B cell (primary cell): ENCODE data around the gene TNPO2. TPM values are rescaled to one million over a fixed set of nuclear protein-coding genes. Genes with fewer than 3 reads are reported as not detected.
A peak's percentile ranks its signal among the peaks of the same experiment; 100 is the strongest.

Experiments used
- ATAC-seq: fragments of 200-7000 bp; cut with Tn5 transposase; one replicate; pipeline ENCODE4 v1.10.0; 2021; ENCODE audit warnings: low read depth, mild to moderate bottlenecking, moderate number of reproducible peaks, moderate library complexity
- CTCF ChIA-PET: fragments of 350-600 bp; sonication (Branson Sonifier 250); formaldehyde crosslinking; loops from one replicate; lab custom pipeline; 2021; ENCODE audit warnings: antibody characterized with exemption, inconsistent platforms; lab: Charles Lee
- POLR2A ChIA-PET: fragments of 350-600 bp; sonication (Branson Sonifier 250); formaldehyde crosslinking; loops from one replicate; lab custom pipeline; 2021; ENCODE audit warnings: antibody characterized with exemption; lab: Charles Lee
- DNase-seq: peaks from one replicate; pipeline ENCODE4 v3.0.0; 2013
- H2AFZ ChIP-seq: 2 replicates; pipeline ENCODE4 v1.6.1; 2012; ENCODE audit warnings: mild to moderate bottlenecking, low read depth, low read length; ENCODE audit not compliant: insufficient read depth, poor library complexity, severe bottlenecking
- H3K27ac ChIP-seq, 2 donors: 1 replicate in 1 of 2; 2 replicates in 1 of 2; pipeline ENCODE4 v1.5.1; 2012 to 2013; ENCODE audit warnings: low read length in 2 of 2, mild to moderate bottlenecking in 2 of 2, moderate library complexity in 1 of 2
- H3K27me3 ChIP-seq, 4 experiments: fragments of 200-600 bp in 1 of 4; sonication (generic) in 1 of 4; replicated peaks in 1 of 4; 1 replicate in 2 of 4; 2 replicates in 2 of 4; pipeline versions ENCODE4 v1.6.1 to v1.7.0; 2013 to 2016; ENCODE audit warnings: low read length in 3 of 4, mild to moderate bottlenecking in 2 of 4, mixed read lengths in 1 of 4, moderate library complexity in 1 of 4; ENCODE audit not compliant: insufficient read depth in 4 of 4, control insufficient read depth in 3 of 4; ENCODE audit errors: control extremely low read depth in 1 of 4
- H3K36me3 ChIP-seq, 2 experiments: replicated peaks in 1 of 2; 1 replicate in 1 of 2; 2 replicates in 1 of 2; pipeline versions ENCODE4 v1.6.1 to v1.7.1; 2013; ENCODE audit warnings: low read length in 1 of 2; ENCODE audit not compliant: insufficient read depth in 2 of 2, control insufficient read depth in 1 of 2; ENCODE audit errors: control extremely low read depth in 1 of 2, extremely low read depth in 1 of 2
- H3K4me1 ChIP-seq, 2 donors: fragments of 200-600 bp in 1 of 2; sonication (generic) in 1 of 2; 1 replicate in 1 of 2; 2 replicates in 1 of 2; pipeline versions ENCODE4 v1.5.1 to v1.6.1; 2013 to 2017; ENCODE audit warnings: low read length in 2 of 2; ENCODE audit not compliant: control insufficient read depth in 2 of 2, insufficient read depth in 2 of 2
- H3K4me2 ChIP-seq: replicated peaks from 2 replicates; pipeline ENCODE3; 2012; ENCODE audit warnings: mild to moderate bottlenecking, low read depth, low read length; ENCODE audit not compliant: poor library complexity, severe bottlenecking
- H3K4me3 ChIP-seq, 5 experiments: fragments of 200-600 bp in 1 of 5; sonication (generic) in 1 of 5; 1 replicate in 3 of 5; 2 replicates in 2 of 5; pipeline versions ENCODE4 v1.5.1 to v1.7.0; 2011 to 2016; ENCODE audit warnings: low read length in 4 of 5, mild to moderate bottlenecking in 4 of 5, low read depth in 2 of 5, control low read depth in 1 of 5, moderate library complexity in 1 of 5; ENCODE audit not compliant: insufficient read depth in 1 of 5; ENCODE audit errors: control extremely low read depth in 1 of 5, extremely low read depth in 1 of 5
- H3K79me2 ChIP-seq: fragments of 200-600 bp; sonication (generic); one replicate; pipeline ENCODE4 v1.6.0; 2016; ENCODE audit warnings: low read length; ENCODE audit not compliant: control insufficient read depth, insufficient read depth
- H3K9ac ChIP-seq: fragments of 200-600 bp; sonication (generic); 2 replicates; pipeline ENCODE4 v1.6.1; 2017; ENCODE audit warnings: mild to moderate bottlenecking, low read length, moderate library complexity
- H3K9me3 ChIP-seq, 3 donors: one replicate each; pipeline versions ENCODE4 v1.6.1 to v1.7.1; 2013; ENCODE audit warnings: low read length in 2 of 3; ENCODE audit not compliant: control insufficient read depth in 2 of 3, insufficient read depth in 1 of 3; ENCODE audit errors: control extremely low read depth in 1 of 3
- H4K20me1 ChIP-seq: 2 replicates; pipeline ENCODE4 v1.6.0; 2012; ENCODE audit warnings: mild to moderate bottlenecking, low read length; ENCODE audit not compliant: insufficient read depth, control insufficient read depth, poor library complexity, severe bottlenecking
- H3K27ac Mint-ChIP-seq: one replicate; pipeline ENCODE4 v1.8.0; 2021; ENCODE audit warnings: mixed read lengths
- H3K27me3 Mint-ChIP-seq: one replicate; pipeline ENCODE4 v1.8.0; 2021; ENCODE audit warnings: mixed read lengths
- H3K4me1 Mint-ChIP-seq: one replicate; pipeline ENCODE4 v1.8.0; 2021; ENCODE audit warnings: mixed read lengths
- H3K4me3 Mint-ChIP-seq: one replicate; pipeline ENCODE4 v1.8.0; 2021; ENCODE audit warnings: mixed read lengths
- H3K9me3 Mint-ChIP-seq: one replicate; pipeline ENCODE4 v1.8.0; 2022; ENCODE audit warnings: mixed read lengths; ENCODE audit not compliant: insufficient read depth
- EZH2 ChIP-seq: IDR thresholded peaks from 2 replicates; pipeline ENCODE4 v1.6.1; 2012; ENCODE audit warnings: borderline replicate concordance, low read depth, mild to moderate bottlenecking, moderate library complexity, low read length; ENCODE audit not compliant: insufficient read depth, poor library complexity, severe bottlenecking
- WGBS: methylation state at CpG from one replicate; pipeline ENCODE4 v1.1.5; 2013; ENCODE audit warnings: missing lambda C conversion rate; ENCODE audit not compliant: insufficient coverage; 5-methylcytosine and 5-hydroxymethylcytosine counted together
- intact Hi-C: fragments of 100-400 bp; cut with micrococcal nuclease; formaldehyde crosslinking; loops from one replicate; pipeline ENCODE4 v1.10.0; 2022
- polyA plus RNA-seq: library from polyadenylated mRNA; depleted of rRNA; stranded (reverse); fragments of >200 nt; gene quantifications from 2 replicates; pipeline ENCODE4 v1.2.3, GENCODE V29; 2012
- total RNA-seq, 2 donors: library from RNA; stranded (reverse); fragments of 120-200 nt in 1 of 2; gene quantifications; 1 replicate in 1 of 2; 2 replicates in 1 of 2; pipeline versions ENCODE4 v1.2.3 to v1.2.4, GENCODE V29; 2013 to 2022
- TF ChIP-seq, protein P1 (sequence below): fragments of 200-600 bp; IDR thresholded peaks from one replicate; pipeline ENCODE4 v1.8.0; 2022; ENCODE audit warnings: antibody characterized with exemption, mild to moderate bottlenecking

Gene TNPO2
- total and polyA plus RNA-seq, 2 donors (not counting 1 experiment from before 2014, with no cell fraction given), result 73.7 to 85.6 TPM

DNA sequence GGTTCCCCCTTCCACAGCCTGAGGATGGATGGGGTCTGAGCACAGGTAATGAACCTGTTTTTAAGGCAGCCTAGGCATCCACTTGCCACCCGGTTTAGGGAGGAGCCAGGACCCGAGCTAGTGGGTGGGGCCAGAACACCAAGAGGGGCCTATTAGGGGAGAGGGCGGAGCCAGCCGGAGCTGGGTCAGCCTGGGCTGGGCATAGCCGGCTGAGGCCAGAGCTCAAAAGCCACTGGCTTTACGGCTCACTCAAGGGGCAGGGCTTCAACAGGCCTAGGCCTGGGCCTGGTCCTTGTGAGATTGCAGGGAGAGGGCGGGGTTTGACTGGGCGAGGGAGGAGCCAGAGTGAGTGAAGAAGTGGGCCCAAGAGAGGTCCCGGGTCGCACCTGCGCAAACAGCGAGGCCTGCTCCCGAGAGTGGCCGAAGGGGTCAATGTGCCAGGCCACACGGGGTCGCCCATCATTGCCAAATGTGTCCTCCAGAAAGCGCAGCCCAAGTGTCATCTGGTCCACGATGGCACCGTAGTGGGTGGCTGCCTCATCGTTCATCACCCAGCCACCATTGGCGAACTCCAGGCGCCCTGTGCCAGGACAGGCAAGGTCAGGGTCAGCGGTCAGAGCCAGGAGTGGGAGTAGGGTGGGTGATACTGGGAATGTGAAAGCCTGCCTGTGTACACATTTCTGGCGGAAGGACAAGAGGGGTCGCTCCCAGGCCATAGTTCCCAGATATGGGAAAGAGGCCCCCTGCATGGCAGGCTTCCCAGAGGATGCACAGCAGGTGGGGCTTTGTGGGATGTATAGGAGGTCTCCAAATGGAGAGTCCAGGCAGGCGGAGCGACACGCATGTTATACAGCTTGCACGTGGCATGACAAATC, 59.1 kb downstream of the TNPO2 start:
- H3K4me1 Mint-ChIP-seq, result peaks cover 60% of the 10 kb centered on the region
- no peak for DNase-seq
- ChIA-PET CTCF (interaction anchor here (0.7 to 3.2 kb wide), 5 partner anchors 9 to 101 kb away, joined by 3 to 14 read pairs (median 3); partner anchors contain the start of gene DHPS), POLR2A (interaction anchor here (0.5 to 3.7 kb wide), 7 partner anchors 16 to 1959 kb away, joined by 3 to 16 read pairs (median 6); partner anchors contain the start of genes ZNF490, ZNF564, ZNF791 and ZNF799)
- H3K4me3 Mint-ChIP-seq, result peak overlapping the region; percentile 98
- peaks cover 4 to 54% of the 10 kb centered on the region in 2 experiments for H3K36me3 ChIP-seq
- H3K4me1 ChIP-seq, result peaks cover 29 to 48% of the 10 kb centered on the region in 2 donors
- no peak for TF ChIP-seq EZH2
- TF ChIP-seq, protein P1, sequence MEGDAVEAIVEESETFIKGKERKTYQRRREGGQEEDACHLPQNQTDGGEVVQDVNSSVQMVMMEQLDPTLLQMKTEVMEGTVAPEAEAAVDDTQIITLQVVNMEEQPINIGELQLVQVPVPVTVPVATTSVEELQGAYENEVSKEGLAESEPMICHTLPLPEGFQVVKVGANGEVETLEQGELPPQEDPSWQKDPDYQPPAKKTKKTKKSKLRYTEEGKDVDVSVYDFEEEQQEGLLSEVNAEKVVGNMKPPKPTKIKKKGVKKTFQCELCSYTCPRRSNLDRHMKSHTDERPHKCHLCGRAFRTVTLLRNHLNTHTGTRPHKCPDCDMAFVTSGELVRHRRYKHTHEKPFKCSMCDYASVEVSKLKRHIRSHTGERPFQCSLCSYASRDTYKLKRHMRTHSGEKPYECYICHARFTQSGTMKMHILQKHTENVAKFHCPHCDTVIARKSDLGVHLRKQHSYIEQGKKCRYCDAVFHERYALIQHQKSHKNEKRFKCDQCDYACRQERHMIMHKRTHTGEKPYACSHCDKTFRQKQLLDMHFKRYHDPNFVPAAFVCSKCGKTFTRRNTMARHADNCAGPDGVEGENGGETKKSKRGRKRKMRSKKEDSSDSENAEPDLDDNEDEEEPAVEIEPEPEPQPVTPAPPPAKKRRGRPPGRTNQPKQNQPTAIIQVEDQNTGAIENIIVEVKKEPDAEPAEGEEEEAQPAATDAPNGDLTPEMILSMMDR, result no peak
- peaks cover 37% of the 10 kb centered on the region for H4K20me1 ChIP-seq
- ATAC-seq, result no peak
- peak overlapping the region; percentile 97 for H3K27ac Mint-ChIP-seq
- H3K79me2 ChIP-seq, result peaks cover 91% of the 10 kb centered on the region
- no peak overlapping the region for H2AFZ ChIP-seq
- H3K27ac ChIP-seq, result peak overlapping the region; percentile 95 to 99
- H3K9ac ChIP-seq, result no peak overlapping the region
- H3K27me3 Mint-ChIP-seq, result no peaks in the 10 kb centered on the region
- H3K9me3 Mint-ChIP-seq, result no peaks in the 10 kb centered on the region
- H3K9me3 ChIP-seq, result no peaks in the 10 kb centered on the region
- no peaks in the 10 kb centered on the region for H3K27me3 ChIP-seq
- H3K4me2 ChIP-seq, result peak overlapping the region; percentile 88
- intact Hi-C loops, result loop anchor here (1.0 to 5.0 kb wide), 5 partner anchors 24 to 222 kb away; partner anchors contain the start of genes FBXW9, TNPO2 and ZNF443
- 82% methylated on average over 29 of the region's 29 CpGs for WGBS
- peak overlapping the region in 1 of 5 experiments; percentile 93 for H3K4me3 ChIP-seq
